H9 (cell line): ENCODE data around the gene EPHA10. TPM values are rescaled to one million over a fixed set of nuclear protein-coding genes. Genes with fewer than 3 reads are reported as not detected.

Experiments
- DNase-seq: peaks from one replicate; pipeline ENCODE4 v3.0.0-alpha.2; 2017
- H2AFZ ChIP-seq: one replicate; pipeline ENCODE4 v1.6.1; 2013; ENCODE audit warnings: mild to moderate bottlenecking, low read length, control low read depth, moderate library complexity
- H2AK5ac ChIP-seq: 2 replicates; pipeline ENCODE4 v1.6.1; 2013; ENCODE audit warnings: low read length, control low read depth, mixed read lengths; ENCODE audit not compliant: insufficient read length
- H2BK120ac ChIP-seq: one replicate; pipeline ENCODE4 v1.6.1; 2013; ENCODE audit warnings: low read depth, mild to moderate bottlenecking, low read length, control low read depth, inconsistent platforms; ENCODE audit not compliant: poor library complexity, severe bottlenecking
- H2BK12ac ChIP-seq: 2 replicates; pipeline ENCODE4 v1.6.1; 2013; ENCODE audit warnings: low read length, control low read depth, mixed read lengths, low read depth; ENCODE audit not compliant: insufficient read length
- H2BK15ac ChIP-seq: 2 replicates; pipeline ENCODE4 v1.6.1; 2013; ENCODE audit warnings: low read depth, low read length, control low read depth
- H2BK20ac ChIP-seq: one replicate; pipeline ENCODE4 v1.6.1; 2013; ENCODE audit warnings: low read depth, mild to moderate bottlenecking, low read length, control low read depth, inconsistent platforms; ENCODE audit not compliant: poor library complexity, severe bottlenecking
- H2BK5ac ChIP-seq: 2 replicates; pipeline ENCODE4 v1.6.1; 2013; ENCODE audit warnings: low read length, control low read depth, mixed read lengths; ENCODE audit not compliant: insufficient read length
- H3K14ac ChIP-seq: 2 replicates; pipeline ENCODE4 v1.6.1; 2013; ENCODE audit warnings: low read length, control low read depth; ENCODE audit not compliant: insufficient read depth
- H3K18ac ChIP-seq: 2 replicates; pipeline ENCODE4 v1.6.1; 2013; ENCODE audit warnings: low read depth, mild to moderate bottlenecking, mixed read lengths, low read length, control low read depth; ENCODE audit not compliant: insufficient read length
- H3K23ac ChIP-seq: 2 replicates; pipeline ENCODE4 v1.6.1; 2013; ENCODE audit warnings: low read length, control low read depth, mixed read lengths, low read depth; ENCODE audit not compliant: insufficient read length
- H3K23me2 ChIP-seq: 2 replicates; pipeline ENCODE4 v1.6.1; 2013; ENCODE audit warnings: low read depth, mild to moderate bottlenecking, mixed read lengths, low read length, control low read depth; ENCODE audit not compliant: insufficient read length, poor library complexity, severe bottlenecking
- H3K27ac ChIP-seq: 2 replicates; pipeline ENCODE4 v1.5.1; 2013; ENCODE audit warnings: low read length, control low read depth, mixed read lengths, low read depth; ENCODE audit not compliant: insufficient read length
- H3K27me3 ChIP-seq: 2 replicates; pipeline ENCODE4 v1.6.1; 2013; ENCODE audit warnings: low read length, control low read depth, inconsistent platforms; ENCODE audit not compliant: insufficient read depth
- H3K4ac ChIP-seq: 2 replicates; pipeline ENCODE4 v1.6.1; 2013; ENCODE audit warnings: low read depth, mild to moderate bottlenecking, control low read depth, inconsistent platforms, low read length, moderate library complexity
- H3K4me1 ChIP-seq: 2 replicates; pipeline ENCODE4 v1.6.1; 2013; ENCODE audit warnings: low read length, control low read depth, inconsistent platforms; ENCODE audit not compliant: insufficient read depth
- H3K4me2 ChIP-seq: 2 replicates; pipeline ENCODE4 v1.6.1; 2013; ENCODE audit warnings: low read length, control low read depth, mixed read lengths; ENCODE audit not compliant: insufficient read length, insufficient read depth
- H3K56ac ChIP-seq: 2 replicates; pipeline ENCODE4 v1.6.1; 2013; ENCODE audit warnings: low read depth, mild to moderate bottlenecking, mixed read lengths, low read length, control low read depth; ENCODE audit not compliant: insufficient read length
- H3K79me1 ChIP-seq: 2 replicates; pipeline ENCODE4 v1.6.1; 2013; ENCODE audit warnings: low read depth, mild to moderate bottlenecking, moderate library complexity, low read length, control low read depth, inconsistent platforms; ENCODE audit not compliant: insufficient read depth, poor library complexity, severe bottlenecking
- H3K79me2 ChIP-seq: 2 replicates; pipeline ENCODE4 v1.6.1; 2013; ENCODE audit warnings: low read length, control low read depth, inconsistent platforms; ENCODE audit not compliant: insufficient read depth
- H3K9ac ChIP-seq: 2 replicates; pipeline ENCODE4 v1.6.1; 2013; ENCODE audit warnings: low read length, control low read depth, mixed read lengths; ENCODE audit not compliant: insufficient read length; ENCODE audit errors: extremely low read depth
- H3K9me3 ChIP-seq: one replicate; pipeline ENCODE4 v1.6.1; 2013; ENCODE audit warnings: low read depth, low read length, inconsistent platforms; ENCODE audit not compliant: control insufficient read depth
- H3T11ph ChIP-seq: one replicate; pipeline ENCODE4 v1.6.1; 2013; ENCODE audit warnings: mild to moderate bottlenecking, low read length, control low read depth, inconsistent platforms
- H4K20me1 ChIP-seq: one replicate; pipeline ENCODE4 v1.6.1; 2013; ENCODE audit not compliant: control insufficient read depth, insufficient read length, insufficient read depth
- H4K5ac ChIP-seq: 2 replicates; pipeline ENCODE4 v1.6.1; 2013; ENCODE audit warnings: low read depth, mild to moderate bottlenecking, mixed read lengths, low read length, control low read depth; ENCODE audit not compliant: insufficient read length
- H4K8ac ChIP-seq: replicated peaks from 2 replicates; pipeline ENCODE4 v1.6.1; 2013; ENCODE audit warnings: low read length, control low read depth, mixed read lengths, low read depth; ENCODE audit not compliant: insufficient read length
- H4K91ac ChIP-seq: 2 replicates; pipeline ENCODE4 v1.6.1; 2013; ENCODE audit warnings: low read depth, mild to moderate bottlenecking, moderate library complexity, mixed read lengths, low read length, control low read depth; ENCODE audit not compliant: insufficient read length
- H3K27ac Mint-ChIP-seq, 3 experiments: 2 replicates in 2 of 3; 3 replicates in 1 of 3; pipeline ENCODE4 v1.8.0; 2020 to 2021; ENCODE audit warnings: mixed read lengths in 3 of 3, mild to moderate bottlenecking in 1 of 3, moderate library complexity in 1 of 3
- H3K27me3 Mint-ChIP-seq: 2 replicates; pipeline ENCODE4 v1.8.0; 2021; ENCODE audit warnings: low read depth, mild to moderate bottlenecking, moderate library complexity, mixed read lengths
- H3K36me3 Mint-ChIP-seq, 3 experiments: 2 replicates in 2 of 3; 3 replicates in 1 of 3; pipeline ENCODE4 v1.8.0; 2020 to 2021; ENCODE audit warnings: low read depth in 3 of 3, mixed read lengths in 3 of 3; ENCODE audit not compliant: insufficient read depth in 1 of 3
- H3K4me1 Mint-ChIP-seq, 2 experiments: 2 replicates each; pipeline ENCODE4 v1.8.0; 2020; ENCODE audit warnings: mixed read lengths in 2 of 2
- H3K4me3 Mint-ChIP-seq, 2 experiments: 2 replicates in 1 of 2; 3 replicates in 1 of 2; pipeline ENCODE4 v1.8.0; 2020 to 2021; ENCODE audit warnings: mild to moderate bottlenecking in 2 of 2, mixed read lengths in 2 of 2, moderate library complexity in 1 of 2
- H3K9me3 Mint-ChIP-seq, 2 experiments: 2 replicates in 1 of 2; 3 replicates in 1 of 2; pipeline ENCODE4 v1.8.0; 2020; ENCODE audit warnings: mild to moderate bottlenecking in 2 of 2, mixed read lengths in 2 of 2, moderate library complexity in 1 of 2
- CTCF ChIP-seq: fragments of 200-600 bp; sonication (generic); conservative IDR thresholded peaks from 3 replicates; pipeline ENCODE4 v1.8.0; 2021; ENCODE audit warnings: antibody characterized with exemption, mild to moderate bottlenecking
- WGBS: extraction: QIAGEN DNeasy Blood & Tissue Kit; methylation state at CpG from one replicate; pipeline ENCODE4 v1.1.7; 2013; ENCODE audit warnings: missing lambda C conversion rate, low lambda C conversion rate, mixed read lengths; ENCODE audit not compliant: insufficient read length; ENCODE audit errors: extremely low coverage; 5-methylcytosine and 5-hydroxymethylcytosine counted together
- total RNA-seq: library from RNA; stranded (reverse); gene quantifications from 2 replicates; pipeline ENCODE4 v1.2.1, GENCODE V29; 2021

Gene EPHA10
- total RNA-seq, 1 experiment from 2014 or later, result 0.96 TPM

GRCh38 chr1:37719572-37720195, 45.2 kb downstream of the EPHA10 start:
- Histone ChIP-seq H3K79me2 (no peaks in the 10 kb centered on the region), H4K8ac (no peak overlapping the region), H2BK15ac (no peak overlapping the region), H2BK120ac (no peak overlapping the region), H2BK12ac (no peak overlapping the region), H3K18ac (no peak overlapping the region), H2BK20ac (no peak overlapping the region), H3K27me3 (no peaks in the 10 kb centered on the region), H3K27ac (no peak overlapping the region), H3K14ac (no peak overlapping the region), H3K9me3 (no peaks in the 10 kb centered on the region), H2AFZ (no peak overlapping the region), H4K91ac (no peak overlapping the region), H4K5ac (no peak overlapping the region), H3K23ac (no peak overlapping the region), H2AK5ac (no peak overlapping the region), H3K79me1 (no peaks in the 10 kb centered on the region), H4K20me1 (no peaks in the 10 kb centered on the region), H3K4me1 (no peaks in the 10 kb centered on the region), H3K23me2 (no peaks in the 10 kb centered on the region), H3K4ac (no peak overlapping the region), H3T11ph (no peak overlapping the region), H2BK5ac (no peak overlapping the region), H3K56ac (no peak overlapping the region), H3K4me2 (no peak overlapping the region), H3K9ac (no peak overlapping the region)
- DNase-seq, result no peak
- peaks cover 2% of the 10 kb centered on the region for H3K27me3 Mint-ChIP-seq
- H3K27ac Mint-ChIP-seq, result peak overlapping the region in 1 of 3 experiments; percentile 13; a peak in 1 of 7 replicates
- no peak for TF ChIP-seq CTCF
- H3K9me3 Mint-ChIP-seq, result no peaks in the 10 kb centered on the region
- WGBS, result no CpG with 5 or more reads among the region's 13 CpGs
- H3K36me3 Mint-ChIP-seq, result no peaks in the 10 kb centered on the region
- no peak overlapping the region for H3K4me3 Mint-ChIP-seq
- H3K4me1 Mint-ChIP-seq, result peaks cover 9 to 14% of the 10 kb centered on the region in 2 experiments; a peak in 3 of 4 replicates
